GM19239 (cell line): Measurements from ENCODE around the gene ERBB4.

ENCODE experiments used
- DNase-seq: peaks from one replicate; pipeline ENCODE4 v3.0.0; 2011; ENCODE audit warnings: low spot score; ENCODE audit not compliant: insufficient read length
- FAIRE-seq: peaks from 2 replicates; lab custom pipeline; 2011; peaks lifted over from hg19 to GRCh38; lab: Jason Lieb, UNC

ERBB4 gene

GRCh38 chr2:211982162-211982561 is 556.4 kb downstream of the ERBB4 start:
- FAIRE-seq, result no peak
- DNase-seq, result no peak

DNA sequence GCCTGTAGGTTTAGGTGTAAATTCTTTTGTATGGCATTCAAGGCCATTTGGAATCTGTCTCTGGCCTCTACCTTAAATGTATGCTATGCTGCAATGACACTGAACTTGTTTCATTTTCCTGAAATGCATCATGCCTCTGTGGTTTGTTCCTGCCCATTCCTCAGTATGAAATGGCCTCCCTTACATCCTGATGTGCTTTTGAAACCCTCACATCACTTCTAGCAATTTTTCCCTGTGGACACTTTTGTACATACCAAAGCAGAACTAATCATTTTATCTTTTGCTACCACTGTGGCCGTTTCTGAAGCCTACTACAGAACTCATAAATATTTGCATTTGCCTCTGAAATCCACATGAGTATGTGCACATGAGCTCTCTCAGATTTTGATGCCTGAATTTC is 557.2 kb downstream of the ERBB4 start:
- FAIRE-seq (no peak), DNase-seq (no peak)

- DNase-seq, result no peak
- no peak for FAIRE-seq
Observed at GRCh38 chr2:211976076-211976475, 562.5 kb downstream of the ERBB4 start.

DNA sequence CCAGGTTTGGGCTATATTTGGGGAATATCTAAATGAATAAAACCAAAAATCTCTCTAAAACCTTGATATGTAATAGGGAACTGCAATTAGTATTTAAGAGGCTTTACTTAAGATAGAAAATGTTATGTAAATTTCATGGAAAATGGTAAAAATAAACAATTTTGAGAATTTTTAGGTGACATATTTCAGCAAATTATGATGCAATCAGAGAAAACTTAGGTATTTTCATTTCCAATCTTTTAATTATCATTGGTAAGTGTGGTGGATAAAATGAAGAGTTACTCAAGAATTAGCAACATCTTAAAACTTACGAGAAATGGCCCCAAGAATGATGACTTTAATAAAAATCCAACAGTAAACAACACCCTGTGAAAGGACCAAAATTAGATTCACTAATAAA is 571.4 kb downstream of the ERBB4 start:
- DNase-seq (no peak), FAIRE-seq (no peak)

GRCh38 chr2:211963969-211964368 is 574.6 kb downstream of the ERBB4 start:
- no peak for FAIRE-seq

GRCh38 chr2:211957799-211958198 is 580.8 kb downstream of the ERBB4 start:
- DNase-seq, result no peak
- FAIRE-seq, result no peak

More at GRCh38 chr2:211963969-211964368, 574.6 kb downstream of the ERBB4 start:
- no peak for DNase-seq

DNA sequence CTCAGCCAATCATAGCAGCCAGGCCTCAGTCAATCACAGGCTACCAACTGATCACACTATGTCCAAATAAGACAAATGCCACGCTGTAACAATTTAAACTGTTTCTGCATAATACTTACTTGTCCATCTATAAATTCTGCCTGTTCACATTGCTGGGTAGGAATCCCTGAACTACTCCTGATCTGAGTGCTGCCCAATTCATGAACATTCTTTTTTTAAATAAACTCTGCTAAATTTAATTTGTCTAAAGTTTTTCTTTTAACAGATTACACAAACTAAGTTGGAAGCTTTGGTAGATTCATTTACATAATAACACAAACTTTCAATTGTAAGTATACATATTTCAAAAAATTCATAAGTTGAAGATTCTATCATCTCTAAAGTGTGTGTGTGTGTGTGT is 583.0 kb downstream of the ERBB4 start:
- DNase-seq (no peak), FAIRE-seq (no peak)

- DNase-seq, result no peak
Observed at GRCh38 chr2:211948932-211949331, 589.7 kb downstream of the ERBB4 start.

DNA sequence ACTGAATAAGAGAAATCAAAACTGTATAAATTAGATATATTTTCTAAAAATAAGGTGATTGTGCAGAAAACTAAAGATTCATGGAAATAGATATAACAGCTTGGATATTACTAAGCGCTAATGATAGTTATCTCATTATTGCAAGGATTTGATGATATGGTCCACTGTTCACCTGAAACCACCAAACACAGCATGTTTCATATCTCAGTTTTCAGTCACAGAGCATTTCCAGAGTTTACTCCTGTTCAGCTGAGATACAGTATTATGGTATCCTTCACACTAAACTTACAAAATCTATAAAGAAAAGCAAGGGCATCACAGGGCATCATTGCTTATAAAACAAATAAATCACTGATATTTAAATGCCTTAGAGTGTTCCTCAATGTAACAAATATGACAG is 591.6 kb downstream of the ERBB4 start:
- no peak for FAIRE-seq
- DNase-seq, result no peak

More at GRCh38 chr2:211948932-211949331, 589.7 kb downstream of the ERBB4 start:
- FAIRE-seq, result no peak

DNA sequence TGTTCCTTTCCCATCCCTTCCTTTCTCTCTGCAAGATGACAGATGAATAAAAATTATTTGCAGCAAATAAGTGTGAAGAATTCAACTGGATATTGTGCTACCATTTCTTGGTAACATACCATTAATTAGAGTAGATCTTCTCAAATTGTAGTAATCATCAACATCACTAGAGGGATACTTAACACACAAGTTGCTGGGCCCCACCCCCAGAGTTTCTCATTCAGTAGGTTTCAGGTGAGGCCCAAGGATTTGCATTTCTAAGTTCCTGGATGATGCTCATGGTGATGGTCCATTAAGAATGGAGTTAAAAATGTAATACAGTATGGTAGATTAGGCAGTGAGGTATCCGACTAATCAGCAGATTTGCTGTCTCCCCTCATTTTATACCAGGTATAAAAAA is 594.0 kb downstream of the ERBB4 start:
- no peak for DNase-seq
- FAIRE-seq, result no peak

- DNase-seq (no peak), FAIRE-seq (no peak)
Observed at GRCh38 chr2:211942153-211942552, 596.4 kb downstream of the ERBB4 start.

DNA sequence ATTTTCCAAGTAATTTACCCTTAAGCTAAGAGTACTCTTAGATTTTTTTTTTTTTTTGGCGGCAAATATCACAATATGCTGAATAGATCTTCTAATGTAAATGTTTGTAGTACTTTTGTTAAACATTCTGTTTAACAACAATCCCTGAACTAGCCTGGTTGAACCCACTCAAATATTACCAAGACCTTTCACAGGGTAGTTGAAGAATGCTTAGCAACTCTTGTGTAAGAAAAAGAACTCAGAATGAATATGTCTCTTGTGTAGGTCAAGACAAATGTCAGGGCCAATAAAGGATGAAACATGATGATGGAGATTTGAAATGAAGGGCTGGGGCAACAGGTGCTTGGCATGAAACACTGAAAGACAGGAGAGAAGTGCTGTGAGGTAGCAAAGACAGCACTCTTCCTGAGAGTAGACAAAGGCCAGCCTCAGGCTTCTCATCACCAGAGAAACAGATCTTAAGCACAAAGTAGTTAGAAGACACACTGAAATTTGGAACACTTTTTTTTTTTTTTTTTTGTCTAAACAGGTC is 597.3 kb downstream of the ERBB4 start:
- no peak for DNase-seq
- no peak for FAIRE-seq

GRCh38 chr2:211939177-211939576 is 599.4 kb downstream of the ERBB4 start:
- FAIRE-seq, result no peak

DNA sequence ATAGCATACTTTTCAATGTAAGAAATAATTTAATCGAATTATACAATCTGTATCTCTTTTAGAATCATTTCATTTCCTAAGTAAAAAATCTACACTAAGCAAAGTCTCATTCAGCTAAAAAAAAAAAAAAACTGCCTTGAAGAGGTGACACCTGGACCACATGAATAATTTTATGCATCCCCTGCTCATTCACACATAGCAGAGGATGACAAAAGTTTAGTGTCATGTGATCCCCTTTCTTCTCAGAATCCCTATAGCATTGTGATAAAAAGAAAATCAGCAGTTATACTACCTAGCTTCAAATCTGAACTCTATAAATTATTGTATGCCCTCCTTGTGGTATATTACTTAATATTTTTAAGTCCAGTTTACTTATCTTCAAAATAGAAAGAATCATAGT is 603.8 kb downstream of the ERBB4 start:
- DNase-seq (no peak), FAIRE-seq (no peak)

More at GRCh38 chr2:211939177-211939576, 599.4 kb downstream of the ERBB4 start:
- DNase-seq, result no peak

GRCh38 chr2:211931314-211931713 is 607.3 kb downstream of the ERBB4 start:
- DNase-seq (no peak), FAIRE-seq (no peak)

DNA sequence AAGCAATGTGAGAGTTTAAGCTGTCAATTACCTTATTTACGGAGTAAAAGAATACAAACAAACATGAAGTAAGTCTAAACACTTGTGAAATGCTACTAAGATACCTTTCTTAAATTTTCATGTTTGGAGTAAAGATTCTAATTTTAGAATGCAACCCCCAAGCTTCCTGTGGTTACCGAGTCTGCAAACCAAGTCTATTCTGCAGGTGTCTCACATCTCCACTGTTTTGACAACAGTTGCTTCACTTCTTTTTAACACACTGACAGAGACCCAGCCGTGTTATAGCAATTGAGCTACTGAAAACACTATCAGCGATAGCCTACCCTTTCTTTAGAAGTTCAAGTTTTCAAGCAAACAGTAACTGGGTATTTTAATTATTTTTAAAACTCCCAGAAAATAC is 608.3 kb downstream of the ERBB4 start:
- FAIRE-seq (no peak), DNase-seq (no peak)

DNA sequence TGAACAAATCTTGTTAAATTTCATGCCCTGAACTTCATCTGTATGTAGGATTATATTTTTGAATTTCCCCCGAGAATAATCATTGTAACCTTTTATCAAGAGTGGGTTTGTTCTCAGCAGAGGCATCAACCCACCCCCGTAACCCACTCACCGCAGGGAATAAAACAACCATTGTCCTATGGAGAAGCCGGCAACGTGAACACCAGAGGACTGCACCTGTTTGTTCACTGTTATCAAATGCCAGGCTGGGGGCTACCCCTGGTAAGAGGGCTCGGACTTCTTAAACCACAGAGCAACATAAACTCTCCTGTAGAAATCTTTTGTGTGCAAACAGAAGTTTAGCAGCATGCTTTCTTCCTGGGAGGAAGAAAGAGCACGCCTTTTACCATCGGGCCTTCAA is 610.4 kb downstream of the ERBB4 start:
- no peak for FAIRE-seq
- DNase-seq, result no peak

GRCh38 chr2:211923019-211923418 is 615.6 kb downstream of the ERBB4 start:
- DNase-seq (no peak), FAIRE-seq (no peak)

GRCh38 chr2:211903961-211904360 is 634.6 kb downstream of the ERBB4 start:
- DNase-seq (no peak), FAIRE-seq (no peak)

GRCh38 chr2:211901226-211901846 is 637.3 kb downstream of the ERBB4 start:
- FAIRE-seq (no peak), DNase-seq (no peak)

DNA sequence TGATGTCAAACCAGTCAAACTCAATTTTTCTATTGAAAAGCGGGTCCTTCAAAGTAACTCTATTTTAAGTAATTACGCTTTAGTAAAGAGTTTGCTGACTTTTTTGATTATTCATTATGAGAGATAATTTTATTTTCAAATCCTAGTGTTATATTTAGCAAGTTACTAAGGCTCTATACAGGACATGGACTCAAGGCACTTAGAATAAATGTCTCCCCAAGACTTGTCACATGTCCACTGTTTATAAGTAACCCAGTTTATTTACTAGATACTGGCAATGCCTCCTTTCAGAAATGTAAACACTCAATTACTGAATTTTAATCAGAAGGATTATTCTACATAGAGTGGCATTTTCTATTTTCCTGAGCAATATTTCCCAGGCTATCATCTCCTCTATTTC is 638.1 kb downstream of the ERBB4 start:
- FAIRE-seq (no peak), DNase-seq (no peak)

GRCh38 chr2:211900000-211900399 is 638.6 kb downstream of the ERBB4 start:
- FAIRE-seq (no peak), DNase-seq (no peak)
